Fibroblast of the aortic adventitia (primary cell): ENCODE measurements around the gene SOCS2. TPM values are rescaled to one million over a fixed set of nuclear protein-coding genes. Genes with fewer than 3 reads are reported as not detected.

Experiments used
- DNase-seq: peaks from one replicate; pipeline ENCODE4 v3.0.0-alpha.2; 2010; ENCODE audit warnings: low read depth
- H3K4me3 ChIP-seq: 2 replicates; pipeline ENCODE4 v1.5.1; 2011; ENCODE audit warnings: low read depth, mild to moderate bottlenecking, control low read depth, low read length, moderate library complexity
- CTCF ChIP-seq: IDR thresholded peaks from 2 replicates; pipeline ENCODE4 v1.5.1; 2011; ENCODE audit warnings: mild to moderate bottlenecking, low read length, control low read depth, inconsistent platforms; ENCODE audit not compliant: insufficient read depth
- total RNA-seq: library from RNA; depleted of rRNA; stranded (reverse); fragments of >200 nt; gene quantifications from 2 replicates; pipeline ENCODE4 v1.2.3, GENCODE V29; 2012; ENCODE audit warnings: low replicate concordance

The SOCS2 gene
- total RNA-seq: 6.3 and 15.0 TPM in 2 replicates

DNA sequence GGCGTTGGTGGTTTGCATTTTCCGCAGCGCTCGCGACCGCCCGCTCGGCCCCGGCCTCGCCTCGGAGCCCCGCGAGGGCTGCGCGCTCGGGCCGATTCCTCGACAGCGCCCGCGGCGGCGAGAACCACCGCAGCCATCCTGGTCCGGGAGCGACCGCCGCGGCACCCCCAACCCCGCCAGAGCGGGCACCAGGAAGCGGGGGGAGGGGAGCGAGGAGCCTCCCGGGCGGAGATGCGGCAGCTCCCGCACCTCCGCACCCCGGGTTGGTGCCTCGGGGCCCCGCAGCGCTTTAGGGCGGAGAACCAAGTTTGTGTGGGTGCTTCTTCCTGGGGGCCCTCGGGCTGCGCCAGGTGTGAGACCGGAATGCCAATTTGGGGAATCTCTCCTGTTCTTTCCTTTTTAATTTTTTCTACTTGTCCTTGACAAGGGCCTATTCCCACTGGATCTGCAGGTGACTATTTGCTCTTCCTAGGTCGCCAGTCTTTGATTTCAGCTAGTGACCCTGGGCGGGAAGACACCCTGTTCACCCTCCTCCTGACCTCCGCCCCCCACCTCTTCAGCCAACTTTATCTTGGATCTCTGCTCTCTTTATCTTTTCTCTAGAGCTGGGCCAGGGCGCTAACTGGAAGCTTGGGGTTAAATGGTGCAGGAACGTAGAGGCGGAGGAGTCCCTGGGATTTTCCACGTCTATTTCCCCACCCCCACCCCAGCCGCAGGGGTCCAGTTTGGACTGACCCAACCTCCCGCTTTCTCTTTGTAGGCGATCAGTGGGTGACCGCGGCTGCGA, at the start of gene SOCS2:
Gene SOCS2, plus strand, starts transcription at position 751 of the 787 bp plus-strand sequence. CDS start 223 bp downstream, outside the sequence.
- peak within 1 kb of the TSS; percentile 77 for H3K4me3 ChIP-seq
- DNase-seq: no peak
- TF ChIP-seq CTCF: no peak

DNA sequence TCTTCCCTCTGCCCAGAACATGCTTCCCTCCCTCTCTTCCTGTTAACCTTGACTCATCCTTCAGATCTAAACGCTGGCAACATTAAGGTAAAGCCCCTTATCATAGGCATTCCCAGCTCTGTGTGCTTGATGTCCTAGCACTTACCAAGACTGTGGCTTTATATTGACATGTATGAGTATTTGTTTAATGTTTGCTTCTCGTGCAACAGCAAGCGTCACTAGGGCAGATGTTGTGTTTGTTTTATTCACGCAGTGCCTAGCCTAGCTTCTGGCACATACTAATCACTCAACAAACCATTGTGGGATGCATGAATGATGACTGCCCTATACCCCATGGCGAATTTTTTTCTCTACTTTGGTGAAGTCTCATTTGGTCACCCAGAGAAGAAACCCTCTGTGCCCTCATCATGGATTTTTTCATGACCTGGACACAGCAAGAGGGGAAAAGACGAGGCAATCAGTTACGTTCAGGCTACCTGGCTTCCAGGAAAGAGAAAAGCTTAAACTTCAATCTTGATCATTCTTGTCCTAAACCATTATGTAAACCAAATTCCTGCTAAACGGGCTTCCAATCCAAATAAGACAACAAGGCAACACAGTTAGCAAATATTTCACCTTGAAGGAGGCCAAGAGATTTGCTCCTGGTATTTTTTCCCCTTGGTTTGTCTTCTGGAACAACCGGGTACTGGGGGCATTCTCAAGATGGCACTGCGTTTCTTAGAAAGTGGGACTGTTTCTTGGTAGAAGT, 47.9 kb upstream of the SOCS2 start:
- DNase-seq: no peak
- H3K4me3 ChIP-seq: no peak overlapping the region
- no peak for TF ChIP-seq CTCF

DNA sequence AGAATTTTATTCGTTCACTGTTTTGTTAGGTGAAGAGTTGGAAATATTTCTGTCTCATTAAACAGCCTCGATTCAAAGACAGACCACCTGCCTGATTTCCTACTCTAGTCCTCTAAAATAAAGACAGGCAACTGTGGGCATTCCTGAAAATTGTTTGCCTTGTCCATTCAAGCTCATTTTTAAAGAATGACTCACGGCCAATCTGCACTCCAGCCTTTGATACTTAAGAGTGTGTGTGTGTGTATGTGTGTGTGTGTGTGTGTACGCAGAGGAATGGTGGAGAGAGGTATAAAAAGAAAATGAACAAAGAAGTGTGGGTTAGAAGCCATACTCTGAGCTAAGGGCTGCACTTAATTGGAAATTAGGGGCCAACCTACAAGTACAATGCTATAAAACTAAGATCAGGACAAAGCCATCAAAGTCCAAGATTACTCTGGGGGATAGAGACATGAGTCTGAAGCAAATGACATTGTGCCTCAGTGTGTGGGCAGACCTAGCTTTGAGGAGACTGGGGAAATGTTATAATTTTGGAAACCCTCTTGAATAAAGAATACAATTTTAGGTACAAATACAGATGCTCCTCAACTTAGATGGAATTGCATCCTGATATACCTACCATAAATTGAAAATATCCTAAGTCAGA, 45.6 kb upstream of the SOCS2 start:
- no peak overlapping the region for H3K4me3 ChIP-seq
- TF ChIP-seq CTCF: no peak
- DNase-seq: peak; percentile 92

DNA sequence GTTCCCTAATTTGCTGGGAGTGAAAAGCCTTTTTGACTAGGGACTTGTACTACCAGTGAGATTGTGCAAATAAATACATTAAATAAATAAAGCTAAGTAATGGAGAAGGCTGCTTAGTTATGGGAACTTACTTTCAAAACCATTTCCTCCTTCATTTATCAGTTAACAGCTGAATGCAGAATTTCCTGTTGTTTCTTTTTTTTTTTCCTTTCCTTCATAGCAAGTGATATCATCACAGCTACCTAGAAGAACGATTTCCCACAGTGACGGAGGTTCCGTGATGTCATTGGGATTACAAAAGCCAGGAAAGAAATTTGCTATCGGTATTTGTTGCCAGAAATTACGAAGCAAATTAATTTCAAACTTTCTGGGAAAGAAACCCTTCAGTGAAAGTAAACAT, 42.1 kb upstream of the SOCS2 start:
- TF ChIP-seq CTCF: no peak
- DNase-seq: peak; percentile 50
- no peak overlapping the region for H3K4me3 ChIP-seq

DNA sequence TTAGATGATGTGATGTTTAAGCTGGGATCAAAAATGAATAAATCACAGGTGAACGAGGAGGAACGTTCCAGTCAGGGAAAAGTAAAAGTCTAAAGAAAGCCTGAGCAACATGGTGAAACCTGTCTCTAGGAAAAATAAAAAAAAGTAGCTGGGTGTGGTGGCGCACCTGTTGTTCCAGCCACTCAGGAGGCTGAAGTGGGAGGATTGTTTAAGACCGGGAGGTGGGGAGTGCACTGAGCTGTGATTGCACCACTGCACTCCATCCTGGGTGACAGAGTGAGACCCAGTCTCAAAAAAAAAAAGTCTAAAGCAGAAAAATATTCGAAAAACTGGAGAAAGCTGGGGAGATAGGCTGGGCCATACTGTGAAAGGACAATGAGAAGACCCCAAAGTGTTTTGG, 39.2 kb upstream of the SOCS2 start:
- no peak for DNase-seq
- no peak for TF ChIP-seq CTCF
- no peak overlapping the region for H3K4me3 ChIP-seq

GRCh38 chr12:93536111-93536765, 36.2 kb upstream of the SOCS2 start:
- no peak overlapping the region for H3K4me3 ChIP-seq
- TF ChIP-seq CTCF: no peak
- DNase-seq: no peak
